NB4 (cell line): ENCODE data around the gene CBFB.

Source experiments
- POLR2A ChIP-seq: IDR thresholded peaks from 2 replicates; pipeline ENCODE4 v1.6.1; 2011; ENCODE audit warnings: mild to moderate bottlenecking; ENCODE audit not compliant: insufficient read length; ENCODE audit errors: extremely low read depth
- TF ChIP-seq, protein P1 (sequence below): IDR thresholded peaks from one replicate; pipeline ENCODE4 v1.5.1; 2012; ENCODE audit warnings: low read depth, low read length

DNA sequence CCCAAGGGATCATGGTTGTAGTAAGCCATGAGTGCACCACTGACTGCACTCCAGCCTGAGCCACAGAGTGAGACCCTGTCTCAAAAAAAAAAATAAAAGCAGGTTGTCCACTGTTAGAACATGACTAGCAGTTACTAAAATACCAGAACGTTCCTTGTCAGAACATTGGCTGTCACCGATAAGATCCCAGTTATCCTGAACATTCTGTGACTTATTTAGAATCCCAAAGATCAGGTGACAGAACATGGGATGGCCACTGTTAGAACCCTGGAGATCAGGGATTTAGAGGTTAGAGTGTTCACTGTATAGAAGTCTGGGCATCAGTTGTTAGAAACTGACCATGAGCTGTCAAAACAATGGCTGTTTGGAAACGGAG, 32.0 kb upstream of the CBFB start:
- TF ChIP-seq, protein P1, sequence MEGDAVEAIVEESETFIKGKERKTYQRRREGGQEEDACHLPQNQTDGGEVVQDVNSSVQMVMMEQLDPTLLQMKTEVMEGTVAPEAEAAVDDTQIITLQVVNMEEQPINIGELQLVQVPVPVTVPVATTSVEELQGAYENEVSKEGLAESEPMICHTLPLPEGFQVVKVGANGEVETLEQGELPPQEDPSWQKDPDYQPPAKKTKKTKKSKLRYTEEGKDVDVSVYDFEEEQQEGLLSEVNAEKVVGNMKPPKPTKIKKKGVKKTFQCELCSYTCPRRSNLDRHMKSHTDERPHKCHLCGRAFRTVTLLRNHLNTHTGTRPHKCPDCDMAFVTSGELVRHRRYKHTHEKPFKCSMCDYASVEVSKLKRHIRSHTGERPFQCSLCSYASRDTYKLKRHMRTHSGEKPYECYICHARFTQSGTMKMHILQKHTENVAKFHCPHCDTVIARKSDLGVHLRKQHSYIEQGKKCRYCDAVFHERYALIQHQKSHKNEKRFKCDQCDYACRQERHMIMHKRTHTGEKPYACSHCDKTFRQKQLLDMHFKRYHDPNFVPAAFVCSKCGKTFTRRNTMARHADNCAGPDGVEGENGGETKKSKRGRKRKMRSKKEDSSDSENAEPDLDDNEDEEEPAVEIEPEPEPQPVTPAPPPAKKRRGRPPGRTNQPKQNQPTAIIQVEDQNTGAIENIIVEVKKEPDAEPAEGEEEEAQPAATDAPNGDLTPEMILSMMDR, result no peak
- TF ChIP-seq POLR2A, result no peak
